Activated CD4-positive, CD25-positive, alpha-beta regulatory T cell treated with anti-CD3 and anti-CD28 coated beads, Interleukin-2, amount 50 U/mL, for 16 hours (primary cell): ENCODE data around the gene MRPL9.

Experiments used
- DNase-seq: peaks from one replicate; pipeline ENCODE4 v3.0.0-alpha.2; 2020; ENCODE audit warnings: low read depth, low spot score

Gene MRPL9

GRCh38 chr1:151733126-151733525, 30.2 kb downstream of the MRPL9 start:
- no peak for DNase-seq

- no peak for DNase-seq
Measured at GRCh38 chr1:151729966-151730291, 33.4 kb downstream of the MRPL9 start.

DNA sequence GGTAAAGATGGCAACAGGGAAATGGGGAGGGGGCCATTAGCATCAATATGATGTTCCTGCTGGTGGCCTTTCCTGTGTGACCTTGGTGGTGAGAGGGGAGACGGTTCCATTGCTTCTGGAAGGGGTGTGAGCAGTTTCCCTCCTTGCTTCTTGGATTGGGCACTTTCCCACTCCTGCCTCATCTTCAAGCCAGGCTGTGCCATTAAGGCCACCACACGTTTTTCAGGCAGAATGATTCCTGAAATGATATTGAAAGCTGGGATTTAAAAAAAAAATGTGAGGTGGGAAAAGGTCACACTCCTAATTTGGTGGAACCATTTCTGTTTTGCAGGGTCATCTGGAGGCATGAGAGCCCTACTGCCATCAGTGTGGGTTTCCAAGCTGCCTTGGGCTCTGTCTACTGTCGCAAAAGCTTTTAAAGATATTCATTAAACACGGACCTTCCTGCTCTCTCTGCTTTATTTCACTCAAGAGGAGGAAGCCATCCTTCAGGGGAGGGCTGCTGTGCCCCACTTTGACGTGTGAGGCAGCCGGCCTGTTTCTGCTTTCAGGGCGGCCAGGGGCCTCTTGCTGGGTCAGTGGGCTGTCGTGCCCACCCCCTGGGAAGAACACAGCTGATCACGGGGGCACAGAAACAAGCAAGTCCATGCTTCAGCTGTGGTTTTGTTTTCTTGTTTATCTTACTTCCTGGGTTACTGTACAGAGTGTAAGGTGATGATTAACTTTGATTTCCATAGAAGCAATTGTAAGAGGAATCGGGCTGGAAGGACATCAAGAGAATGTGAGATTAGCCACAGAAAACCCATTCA, 33.9 kb downstream of the MRPL9 start:
- no peak for DNase-seq

DNA sequence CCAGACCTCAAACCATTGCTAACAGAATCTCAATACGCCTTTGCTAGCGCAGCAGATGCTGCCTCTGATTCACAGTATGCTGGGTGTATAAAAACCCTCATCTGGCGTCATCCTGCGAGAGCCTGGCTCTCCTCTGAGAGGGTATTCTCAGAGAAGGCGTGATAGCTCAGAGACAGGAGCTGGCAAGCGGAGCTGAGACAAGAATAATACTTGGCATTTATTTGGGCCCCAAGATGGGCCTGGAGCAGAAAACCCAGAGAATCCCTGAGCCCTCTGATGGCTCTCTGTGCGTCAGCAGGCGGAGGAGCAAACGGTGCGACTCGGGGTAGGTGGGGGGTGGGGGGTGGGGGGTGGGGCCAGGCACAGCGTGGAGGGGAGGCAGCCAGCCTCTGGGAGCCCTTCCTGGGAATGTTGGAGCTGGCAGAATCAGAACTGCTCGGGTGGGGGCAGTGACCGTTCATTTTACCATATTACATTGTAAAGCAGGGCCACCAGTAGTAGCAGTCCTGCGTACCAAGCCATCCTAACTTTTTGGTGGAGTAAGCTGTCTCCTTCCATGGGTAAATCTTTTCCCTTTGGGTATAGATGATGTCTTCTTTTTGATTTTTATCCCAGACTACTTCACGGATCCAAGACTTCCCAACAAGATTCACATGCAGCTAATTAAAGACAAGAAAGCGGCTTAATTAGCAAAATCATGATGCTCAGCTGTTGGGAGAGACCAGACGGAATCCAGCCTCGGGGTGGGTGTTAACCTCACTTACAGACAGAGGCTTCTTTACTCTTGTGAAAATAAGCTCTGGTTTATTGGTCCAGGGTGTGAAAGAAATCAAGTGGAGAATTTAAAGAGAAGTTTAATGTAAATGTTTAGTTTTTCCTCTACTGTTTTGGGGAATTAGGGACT, 34.9 kb downstream of the MRPL9 start:
- DNase-seq: no peak

- DNase-seq: no peak
Measured at GRCh38 chr1:151723726-151724370, 39.4 kb downstream of the MRPL9 start.

DNA sequence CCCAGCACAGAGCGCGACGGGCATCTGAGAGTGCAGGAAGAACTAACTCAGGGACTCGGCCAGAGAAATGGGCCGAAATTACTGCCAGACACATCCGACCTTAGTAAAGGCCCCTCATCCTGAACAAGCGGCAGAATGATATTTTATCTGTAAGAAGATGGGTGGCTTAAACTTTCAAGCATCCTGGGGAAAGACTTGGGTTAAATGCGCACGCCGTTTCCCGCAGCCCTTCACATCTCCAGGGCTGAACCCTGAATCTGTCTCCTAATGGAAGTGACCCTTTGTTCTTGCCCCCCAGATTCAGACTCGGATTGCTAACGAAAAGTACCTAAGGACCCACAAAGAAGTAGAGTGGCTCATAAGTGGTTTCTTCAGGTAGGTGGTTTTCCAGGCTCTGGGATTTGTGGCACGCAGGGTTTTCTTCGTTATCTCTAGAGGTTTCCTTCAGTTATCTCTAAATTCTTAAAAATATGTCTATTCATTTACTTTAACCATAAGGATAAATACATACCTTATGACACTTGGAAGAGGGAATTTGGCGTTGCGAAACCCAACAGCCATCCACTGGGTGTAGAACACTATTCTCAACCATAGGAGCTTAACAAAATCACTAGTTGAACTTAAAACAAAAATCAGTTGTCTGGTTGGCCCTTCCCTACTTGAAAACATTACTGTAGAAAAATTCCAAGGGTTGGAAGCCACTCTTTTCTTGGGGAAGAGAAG, 41.3 kb downstream of the MRPL9 start:
- no peak for DNase-seq

GRCh38 chr1:151720974-151721787, 42.1 kb downstream of the MRPL9 start, which contains the start of gene RIIAD1:
RIIAD1 (plus strand) TSS chr1:151721522; CDS start chr1:151721537, 15 bp downstream.
- no peak for DNase-seq

- no peak for DNase-seq
Measured at GRCh38 chr1:151720554-151720953, 42.7 kb downstream of the MRPL9 start.

DNA sequence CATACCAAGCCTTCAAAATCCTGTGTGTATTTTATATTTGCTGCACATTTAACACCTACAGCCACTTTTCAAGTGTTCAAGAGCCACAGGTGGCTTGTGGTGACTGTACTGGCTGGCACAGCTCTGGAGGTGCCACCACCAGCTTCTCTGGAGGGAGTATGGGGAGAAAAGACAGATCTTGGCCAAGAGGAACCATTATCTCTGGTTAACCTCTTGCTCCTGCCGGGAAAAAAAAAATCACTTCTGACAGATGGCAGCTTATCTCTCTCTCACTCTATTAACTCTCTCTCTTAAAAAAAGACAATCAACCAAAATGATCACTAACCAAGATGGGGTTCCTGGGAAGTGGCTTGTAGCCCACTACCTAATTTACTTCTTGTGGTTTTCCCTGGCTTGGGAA, 43.2 kb downstream of the MRPL9 start:
- no peak for DNase-seq

GRCh38 chr1:151718666-151719065, 44.6 kb downstream of the MRPL9 start:
- DNase-seq: no peak

GRCh38 chr1:151718011-151718431, 45.3 kb downstream of the MRPL9 start:
- no peak for DNase-seq

DNA sequence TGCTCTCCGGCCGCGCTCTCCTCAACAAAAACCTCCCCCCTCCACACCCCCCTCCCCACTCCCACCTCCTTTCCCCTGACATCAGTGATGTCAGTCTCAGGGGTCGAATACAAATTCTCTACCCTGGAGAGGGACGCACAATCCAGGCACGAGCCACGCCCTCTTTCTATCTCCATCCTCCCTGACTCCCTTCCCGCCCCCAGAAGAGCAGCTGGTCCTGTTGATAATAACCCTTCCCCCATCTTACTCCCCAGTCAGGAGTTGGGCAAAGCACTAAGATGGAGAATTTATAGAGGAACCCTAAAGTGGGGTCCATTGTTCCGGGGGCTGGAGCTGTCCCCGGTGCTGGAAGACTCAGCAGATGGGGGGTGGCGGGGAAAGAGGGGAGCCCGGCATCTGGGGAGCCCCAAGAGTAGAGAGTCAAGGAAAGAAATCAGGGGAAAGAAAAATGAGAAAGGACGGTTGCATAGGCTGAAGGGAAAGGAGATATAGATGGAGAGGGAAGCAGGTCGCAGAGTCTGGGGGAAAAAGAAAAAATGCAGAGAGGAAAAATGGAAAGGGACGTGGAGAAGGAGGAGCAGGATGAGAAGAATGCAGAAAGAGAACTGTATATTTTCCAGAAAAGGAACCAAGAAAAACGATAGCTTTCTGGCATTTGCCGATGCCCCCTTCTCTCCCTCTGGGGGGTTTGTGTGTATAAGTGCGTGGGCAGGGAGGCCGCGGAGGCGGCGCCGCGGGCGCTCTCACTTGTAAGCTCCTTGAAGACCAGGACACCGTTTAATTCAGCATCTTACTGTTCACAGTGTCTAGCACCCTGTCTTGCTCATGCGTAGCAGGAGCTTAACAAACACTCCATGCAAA, 46.3 kb downstream of the MRPL9 start, which contains the start of gene CELF3:
TSS of gene CELF3 (minus strand) at position 33 of the 861 bp plus-strand sequence. CDS start 783 bp downstream, outside the sequence.
- no peak for DNase-seq

GRCh38 chr1:151716405-151716762, 46.9 kb downstream of the MRPL9 start:
- DNase-seq: no peak

DNA sequence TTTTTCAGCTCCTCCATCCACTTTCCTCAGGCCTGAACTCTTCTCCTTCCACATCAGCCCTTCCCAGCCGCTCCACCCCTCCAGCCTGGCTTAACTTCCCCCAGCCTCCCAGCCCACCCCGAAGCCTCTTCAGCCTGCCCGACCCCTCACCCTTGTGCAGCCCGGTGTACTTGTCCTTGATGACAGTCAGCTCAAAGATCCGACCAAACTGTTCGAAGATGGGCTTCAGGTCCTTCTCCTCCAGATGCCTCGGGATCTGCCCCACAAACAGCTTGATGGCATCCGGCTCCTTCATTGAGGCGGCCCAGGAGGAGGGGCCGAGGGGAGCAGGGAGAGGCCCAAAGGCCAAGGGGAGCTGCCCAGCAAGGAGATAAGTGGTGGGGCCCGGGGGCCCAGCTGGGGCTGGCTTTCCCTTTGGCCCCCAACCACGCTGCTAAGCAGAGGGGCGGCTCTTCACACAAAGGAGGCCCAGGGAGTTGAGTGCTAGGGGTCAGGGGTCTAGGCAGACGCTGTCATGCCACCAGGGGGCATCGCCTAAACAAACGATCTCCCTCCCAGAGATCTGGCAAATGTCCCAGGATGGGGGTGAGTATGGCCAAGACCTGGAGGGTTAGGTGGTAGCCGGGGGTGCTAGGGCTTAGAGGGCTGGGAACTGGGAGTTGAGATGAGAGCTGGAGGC, 47.4 kb downstream of the MRPL9 start:
- DNase-seq: no peak

- no peak for DNase-seq
Measured at GRCh38 chr1:151714820-151715725, 48.2 kb downstream of the MRPL9 start.

- DNase-seq: no peak
Measured at GRCh38 chr1:151713874-151714273, 49.4 kb downstream of the MRPL9 start.

DNA sequence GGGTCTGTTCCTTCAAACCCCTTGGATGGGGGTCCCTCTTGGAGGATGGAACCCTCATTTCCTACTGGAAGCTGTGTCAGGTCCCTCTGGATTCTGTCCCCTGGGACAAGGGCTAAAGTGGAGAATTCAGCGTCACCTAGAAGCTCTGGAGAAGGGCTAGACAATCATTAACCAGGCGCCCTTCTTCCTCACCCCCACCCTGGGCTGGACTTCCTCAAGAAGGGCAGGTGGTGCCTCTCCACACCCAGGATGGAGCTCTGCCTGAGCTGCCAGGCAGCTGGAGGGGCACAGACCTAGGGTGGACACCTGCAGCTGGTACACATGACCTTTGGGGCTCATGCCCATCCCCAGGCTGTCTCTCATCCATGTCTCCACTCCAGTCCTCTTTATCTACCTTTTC, 50.3 kb downstream of the MRPL9 start:
- no peak for DNase-seq

GRCh38 chr1:151711951-151712350, 51.3 kb downstream of the MRPL9 start:
- no peak for DNase-seq
